Hematopoietic multipotent progenitor cell (in vitro differentiated cells): ENCODE measurements around the gene NDUFC1. TPM values are rescaled to one million over a fixed set of nuclear protein-coding genes. Genes with fewer than 3 reads are reported as not detected.
"Not testable (repeated sequence)": the region's sequence is repeated elsewhere in the genome, so short reads cannot be mapped to it uniquely, and the experiment has no call there.

Experiments used
- DNase-seq, 3 donors: peaks; one replicate each; pipeline ENCODE4 v3.0.0-alpha.2; 2011 to 2015; ENCODE audit warnings: low read depth in 2 of 3, low spot score in 2 of 3
- total RNA-seq: library from RNA; depleted of rRNA; stranded (reverse); fragments of >200 nt; gene quantifications from one replicate; pipeline ENCODE4 v1.2.3, GENCODE V29; 2012

NDUFC1 gene
- 24.8 TPM for total RNA-seq

- DNase-seq: peak; percentile 34 to 76 (median 72)
Observed at GRCh38 chr4:139301821-139302611, at the start of gene NDUFC1. NDUFC1 (minus strand) TSS chr4:139302477; CDS start chr4:139295798, 6,679 bp downstream.

- peak in 1 of 3 donors; percentile 26 for DNase-seq
Observed at GRCh38 chr4:139337612-139338011, 35.3 kb upstream of the NDUFC1 start.

GRCh38 chr4:139333046-139333445 is 30.8 kb upstream of the NDUFC1 start:
- no peak for DNase-seq

GRCh38 chr4:139331185-139331584 is 28.9 kb upstream of the NDUFC1 start:
- no peak for DNase-seq

GRCh38 chr4:139330283-139330682 is 28.0 kb upstream of the NDUFC1 start:
- DNase-seq: no peak

- DNase-seq: no peak
Observed at GRCh38 chr4:139329665-139330200, 27.5 kb upstream of the NDUFC1 start.

- no peak for DNase-seq
Observed at GRCh38 chr4:139324620-139325019, 22.3 kb upstream of the NDUFC1 start.

GRCh38 chr4:139322541-139322940 is 20.3 kb upstream of the NDUFC1 start:
- not testable (repeated sequence) for DNase-seq

GRCh38 chr4:139322070-139322469 is 19.8 kb upstream of the NDUFC1 start:
- not testable (repeated sequence) for DNase-seq

- DNase-seq: no peak
Observed at GRCh38 chr4:139319571-139319970, 17.3 kb upstream of the NDUFC1 start.

GRCh38 chr4:139317635-139318034 is 15.4 kb upstream of the NDUFC1 start:
- DNase-seq: no peak

GRCh38 chr4:139316733-139317132 is 14.5 kb upstream of the NDUFC1 start:
- no peak for DNase-seq

- no peak for DNase-seq
Observed at GRCh38 chr4:139315221-139315675, 13.0 kb upstream of the NDUFC1 start.

GRCh38 chr4:139314047-139314800 is 11.9 kb upstream of the NDUFC1 start:
- no peak for DNase-seq

- not testable (repeated sequence) for DNase-seq
Observed at GRCh38 chr4:139313414-139313813, 11.1 kb upstream of the NDUFC1 start.

- DNase-seq: peak in 1 of 3 donors; percentile 17
Observed at GRCh38 chr4:139312552-139313332, 10.5 kb upstream of the NDUFC1 start.

GRCh38 chr4:139311909-139312308 is 9.6 kb upstream of the NDUFC1 start:
- DNase-seq: no peak

- DNase-seq: no peak
Observed at GRCh38 chr4:139304920-139305319, 2.6 kb upstream of the NDUFC1 start.

- DNase-seq: peak; percentile 93 to 99 (median 98)
Observed at GRCh38 chr4:139301113-139301820, 1.0 kb downstream of the NDUFC1 start, which contains the start of gene NAA15. NAA15 (plus strand) TSS chr4:139301505; CDS start chr4:139301778, 273 bp downstream.
